Endodermal cell (in vitro differentiated cells): ENCODE results near the gene FHL3. TPM values are rescaled to one million over a fixed set of nuclear protein-coding genes. Genes with fewer than 3 reads are reported as not detected.

Experiments
- DNase-seq: peaks from one replicate; pipeline ENCODE4 v3.0.0-alpha.2; 2017
- H3K27ac ChIP-seq: 2 replicates; pipeline ENCODE4 v1.5.1; 2013; ENCODE audit warnings: mild to moderate bottlenecking, low read depth, low read length, moderate library complexity
- H3K27me3 ChIP-seq: 2 replicates; pipeline ENCODE4 v1.6.1; 2013; ENCODE audit warnings: mild to moderate bottlenecking, low read length, moderate library complexity; ENCODE audit not compliant: insufficient read depth, control insufficient read depth, poor library complexity, severe bottlenecking
- H3K36me3 ChIP-seq: 2 replicates; pipeline ENCODE4 v1.7.0; 2013; ENCODE audit warnings: mild to moderate bottlenecking, low read length, moderate library complexity; ENCODE audit not compliant: control insufficient read depth, insufficient read depth
- H3K4me1 ChIP-seq: one replicate; pipeline ENCODE4 v1.7.0; 2013; ENCODE audit warnings: low read length; ENCODE audit not compliant: control insufficient read depth, insufficient read depth
- H3K4me3 ChIP-seq: 2 replicates; pipeline ENCODE4 v1.5.1; 2013; ENCODE audit warnings: mild to moderate bottlenecking, low read length, moderate library complexity
- H3K9ac ChIP-seq: 2 replicates; pipeline ENCODE4 v1.6.1; 2013; ENCODE audit warnings: mild to moderate bottlenecking, low read length, moderate library complexity; ENCODE audit not compliant: poor library complexity, severe bottlenecking; ENCODE audit errors: extremely low read depth
- H3K9me3 ChIP-seq: 2 replicates; pipeline ENCODE4 v1.6.1; 2013; ENCODE audit warnings: mild to moderate bottlenecking, low read length, moderate library complexity; ENCODE audit not compliant: control insufficient read depth
- H3K27ac Mint-ChIP-seq: 2 replicates; pipeline ENCODE4 v1.8.0; 2020; ENCODE audit warnings: mixed read lengths
- H3K27me3 Mint-ChIP-seq: 2 replicates; pipeline ENCODE4 v1.8.0; 2021; ENCODE audit warnings: mild to moderate bottlenecking, mixed read lengths; ENCODE audit not compliant: insufficient read depth
- H3K36me3 Mint-ChIP-seq: 2 replicates; pipeline ENCODE4 v1.8.0; 2020; ENCODE audit warnings: low read depth, mixed read lengths
- H3K4me1 Mint-ChIP-seq: 2 replicates; pipeline ENCODE4 v1.8.0; 2020; ENCODE audit warnings: mixed read lengths
- H3K4me3 Mint-ChIP-seq: 2 replicates; pipeline ENCODE4 v1.8.0; 2020; ENCODE audit warnings: mild to moderate bottlenecking, moderate library complexity, mixed read lengths
- H3K9me3 Mint-ChIP-seq: 2 replicates; pipeline ENCODE4 v1.8.0; 2020; ENCODE audit warnings: mild to moderate bottlenecking, mixed read lengths
- WGBS, 2 experiments: methylation state at CpG; one replicate each; pipeline versions ENCODE4 v1.1.5 to v1.1.7; 2013; ENCODE audit warnings: missing lambda C conversion rate in 2 of 2, mixed read lengths in 1 of 2; ENCODE audit not compliant: insufficient coverage in 1 of 2, insufficient read length in 1 of 2; 5-methylcytosine and 5-hydroxymethylcytosine counted together
- total RNA-seq, 2 donors: library from RNA; stranded (reverse); fragmentation: NEBNext Ultra II Directional in 1 of 2; extraction: Animal tissue kit (Norgen Biotek cat#: 25700) in 1 of 2; gene quantifications; 2 replicates in 1 of 2; 3 replicates in 1 of 2; pipeline ENCODE4 v1.2.1, GENCODE V29; 2021
- TF ChIP-seq, protein P1 (sequence below): fragments of 200-600 bp; sonication (generic); conservative IDR thresholded peaks from 2 replicates; pipeline ENCODE4 v1.5.0; 2021; ENCODE audit warnings: antibody characterized with exemption, mild to moderate bottlenecking

Gene FHL3
- total RNA-seq, 2 donors from 2014 or later = 20.5 to 20.6 TPM

- Histone ChIP-seq H3K27ac (no peak overlapping the region), H3K9ac (no peak overlapping the region), H3K27me3 (peaks cover 65% of the 10 kb centered on the region), H3K4me1 (no peaks in the 10 kb centered on the region), H3K9me3 (no peaks in the 10 kb centered on the region), H3K36me3 (no peaks in the 10 kb centered on the region), H3K4me3 (no peak overlapping the region)
- WGBS, 2 experiments = 92 to 97% methylated on average over 8 to 12 of the region's 12 CpGs
- Mint-ChIP-seq H3K4me1 (no peaks in the 10 kb centered on the region), H3K27me3 (peaks cover 69% of the 10 kb centered on the region), H3K9me3 (peaks cover 2% of the 10 kb centered on the region), H3K36me3 (no peaks in the 10 kb centered on the region), H3K4me3 (no peak overlapping the region), H3K27ac (no peak overlapping the region)
- DNase-seq = no peak
- TF ChIP-seq, protein P1, sequence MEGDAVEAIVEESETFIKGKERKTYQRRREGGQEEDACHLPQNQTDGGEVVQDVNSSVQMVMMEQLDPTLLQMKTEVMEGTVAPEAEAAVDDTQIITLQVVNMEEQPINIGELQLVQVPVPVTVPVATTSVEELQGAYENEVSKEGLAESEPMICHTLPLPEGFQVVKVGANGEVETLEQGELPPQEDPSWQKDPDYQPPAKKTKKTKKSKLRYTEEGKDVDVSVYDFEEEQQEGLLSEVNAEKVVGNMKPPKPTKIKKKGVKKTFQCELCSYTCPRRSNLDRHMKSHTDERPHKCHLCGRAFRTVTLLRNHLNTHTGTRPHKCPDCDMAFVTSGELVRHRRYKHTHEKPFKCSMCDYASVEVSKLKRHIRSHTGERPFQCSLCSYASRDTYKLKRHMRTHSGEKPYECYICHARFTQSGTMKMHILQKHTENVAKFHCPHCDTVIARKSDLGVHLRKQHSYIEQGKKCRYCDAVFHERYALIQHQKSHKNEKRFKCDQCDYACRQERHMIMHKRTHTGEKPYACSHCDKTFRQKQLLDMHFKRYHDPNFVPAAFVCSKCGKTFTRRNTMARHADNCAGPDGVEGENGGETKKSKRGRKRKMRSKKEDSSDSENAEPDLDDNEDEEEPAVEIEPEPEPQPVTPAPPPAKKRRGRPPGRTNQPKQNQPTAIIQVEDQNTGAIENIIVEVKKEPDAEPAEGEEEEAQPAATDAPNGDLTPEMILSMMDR = no peak
Observed at GRCh38 chr1:38043036-38043747, 37.9 kb upstream of the FHL3 start.

DNA sequence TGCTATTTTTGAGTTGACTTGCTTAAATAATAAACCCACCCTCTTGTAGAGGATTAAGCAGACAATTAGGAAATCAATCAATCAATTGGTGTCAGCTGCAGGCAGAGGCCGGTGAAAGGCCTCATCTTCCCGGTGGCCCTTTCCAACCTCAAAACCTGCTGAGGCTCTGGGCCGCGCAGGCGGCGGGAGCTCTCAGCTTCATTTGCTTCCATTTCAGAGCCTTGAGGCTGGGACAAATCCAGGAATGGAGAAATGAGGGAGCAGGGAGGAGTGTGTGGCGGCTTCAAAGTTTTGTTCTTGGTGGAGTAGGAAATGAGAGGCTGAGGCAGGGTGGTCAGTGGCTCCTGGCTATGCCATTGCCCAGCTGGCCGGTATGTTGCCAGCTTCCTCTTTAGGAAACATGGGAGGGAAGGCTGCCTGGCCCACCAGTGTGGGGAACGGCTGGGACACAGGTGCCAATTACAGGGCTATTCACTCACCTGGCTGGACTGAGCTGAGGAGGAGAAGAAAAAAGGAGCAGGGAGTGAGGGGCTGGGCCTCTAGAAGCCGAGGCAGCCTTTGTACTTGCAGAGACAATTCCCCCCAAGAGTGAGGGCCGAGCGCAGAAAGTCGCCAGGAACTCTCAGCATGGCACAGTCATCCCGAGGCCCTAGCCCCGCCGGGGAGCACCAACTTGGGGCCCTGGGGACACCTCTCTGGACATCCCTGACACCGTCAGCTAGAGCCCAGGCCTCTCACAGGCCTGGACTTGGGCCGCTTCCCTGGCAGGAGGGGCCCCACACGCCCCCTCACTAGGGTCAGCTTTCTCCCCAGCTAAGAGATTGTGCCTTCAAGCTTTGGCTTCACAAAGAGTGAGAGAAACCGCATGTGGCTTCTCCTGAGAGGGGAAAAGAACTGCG is 36.9 kb upstream of the FHL3 start:
- DNase-seq = no peak

DNA sequence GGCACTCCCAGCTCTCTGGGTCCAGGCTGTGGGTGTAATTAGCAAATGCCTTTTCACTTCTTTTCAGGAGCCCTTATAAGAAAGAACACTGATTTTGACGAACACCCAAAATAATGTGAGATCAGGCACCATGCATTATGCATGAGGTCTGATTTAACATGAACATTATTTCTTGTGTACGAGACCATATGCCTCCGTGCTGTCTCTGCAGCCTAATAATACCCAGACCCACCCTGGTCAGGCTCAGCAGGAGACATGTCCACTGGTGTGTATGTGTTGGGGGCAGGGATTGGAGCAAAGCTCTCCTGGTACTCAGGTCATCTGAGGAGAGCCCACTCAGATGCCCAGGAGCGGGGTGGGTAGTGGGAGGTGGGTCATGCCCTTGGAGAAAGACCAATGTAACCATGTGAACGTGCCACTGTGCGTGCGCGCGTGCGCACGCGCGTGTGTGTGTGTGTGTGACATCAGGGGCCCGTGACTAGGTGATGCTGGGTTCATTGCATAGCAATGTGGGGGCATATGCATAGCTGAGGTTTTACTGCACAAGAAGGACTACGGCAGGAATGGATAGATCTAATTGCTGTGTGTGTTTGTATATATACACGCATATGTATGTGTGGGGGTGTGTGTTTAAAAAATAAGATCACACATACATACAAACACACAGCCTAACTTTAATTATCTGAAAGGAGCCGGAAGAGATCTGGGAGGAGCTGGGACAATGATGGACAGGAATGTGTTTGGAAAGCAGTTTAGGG is 34.2 kb upstream of the FHL3 start:
- Histone ChIP-seq H3K27me3 (peaks cover 37% of the 10 kb centered on the region), H3K4me3 (no peak overlapping the region), H3K9me3 (no peaks in the 10 kb centered on the region), H3K36me3 (no peaks in the 10 kb centered on the region), H3K27ac (no peak overlapping the region), H3K4me1 (no peaks in the 10 kb centered on the region), H3K9ac (no peak overlapping the region)
- no peaks in the 10 kb centered on the region for H3K36me3 Mint-ChIP-seq
- H3K4me3 Mint-ChIP-seq = no peak overlapping the region
- no peak for DNase-seq
- no peaks in the 10 kb centered on the region for H3K4me1 Mint-ChIP-seq
- H3K27ac Mint-ChIP-seq = no peak overlapping the region
- TF ChIP-seq, protein P1 = no peak
- WGBS, 2 experiments = 94 to 95% methylated on average over 13 to 16 of the region's 17 CpGs
- peaks cover 2% of the 10 kb centered on the region for H3K9me3 Mint-ChIP-seq
- peaks cover 49% of the 10 kb centered on the region for H3K27me3 Mint-ChIP-seq

More for the DNA sequence above, 36.9 kb upstream of the FHL3 start:
- Histone ChIP-seq H3K4me1 (no peaks in the 10 kb centered on the region), H3K36me3 (no peaks in the 10 kb centered on the region), H3K27ac (no peak overlapping the region), H3K9ac (no peak overlapping the region), H3K9me3 (no peaks in the 10 kb centered on the region), H3K4me3 (no peak overlapping the region), H3K27me3 (peaks cover 55% of the 10 kb centered on the region)
- Mint-ChIP-seq H3K4me3 (no peak overlapping the region), H3K9me3 (peaks cover 2% of the 10 kb centered on the region), H3K27ac (no peak overlapping the region), H3K4me1 (no peaks in the 10 kb centered on the region), H3K36me3 (no peaks in the 10 kb centered on the region), H3K27me3 (peaks cover 59% of the 10 kb centered on the region)
- WGBS, 2 experiments = 67 to 84% methylated on average over 13 to 21 of the region's 21 CpGs
- TF ChIP-seq, protein P1 = no peak
